ENCODE measurements around the gene CDH4.

CDH4 gene

DNA sequence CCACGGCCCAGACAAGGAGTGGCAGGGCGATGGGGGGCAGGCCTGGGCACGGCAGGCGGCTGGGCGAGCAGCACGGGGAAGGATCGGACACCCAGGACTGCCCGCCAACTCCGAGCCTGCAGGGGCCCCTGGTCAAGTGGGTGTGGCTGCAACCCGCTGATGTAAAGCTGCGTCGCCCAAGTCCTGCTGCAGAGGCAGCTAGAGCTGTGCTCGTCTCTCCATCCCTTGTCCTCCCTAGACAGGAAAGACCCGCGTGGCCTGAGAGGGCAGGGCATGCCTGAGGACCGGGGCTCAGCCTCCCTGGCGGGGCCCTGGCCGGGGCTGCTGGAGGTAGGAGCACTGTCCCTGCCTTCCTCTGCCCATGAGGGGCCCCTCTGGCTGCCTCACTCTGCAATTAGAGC is 281.2 kb downstream of the CDH4 start:
- no peak for DNase-seq (ENCODE audit: low read depth in 2 of 2)

DNA sequence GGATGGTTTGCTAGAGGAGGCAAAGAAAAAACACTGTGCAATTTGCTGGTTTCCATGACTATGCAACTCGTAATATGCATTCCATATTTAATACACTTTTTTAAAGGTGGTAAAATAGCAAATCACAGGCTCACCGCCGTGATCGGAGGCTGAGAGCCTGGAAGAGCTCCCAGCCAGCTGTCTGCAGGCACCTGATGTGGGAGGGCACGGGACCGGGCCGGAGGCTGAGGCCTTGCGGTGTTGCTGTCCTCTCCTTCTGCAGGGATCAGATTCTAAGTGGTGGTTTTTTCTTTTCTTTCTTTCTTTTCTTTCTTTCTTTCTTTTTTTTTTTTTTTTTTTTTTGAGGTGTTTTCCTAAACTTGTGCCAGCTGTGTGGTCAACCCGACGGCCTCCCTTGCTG is 282.3 kb downstream of the CDH4 start:
- DNase-seq (ENCODE audit: low read depth in 2 of 2), result no peak

- no peak for DNase-seq (ENCODE audit: low read depth in 2 of 2)
Measured at GRCh38 chr20:61535091-61535490, 283.0 kb downstream of the CDH4 start.

DNA sequence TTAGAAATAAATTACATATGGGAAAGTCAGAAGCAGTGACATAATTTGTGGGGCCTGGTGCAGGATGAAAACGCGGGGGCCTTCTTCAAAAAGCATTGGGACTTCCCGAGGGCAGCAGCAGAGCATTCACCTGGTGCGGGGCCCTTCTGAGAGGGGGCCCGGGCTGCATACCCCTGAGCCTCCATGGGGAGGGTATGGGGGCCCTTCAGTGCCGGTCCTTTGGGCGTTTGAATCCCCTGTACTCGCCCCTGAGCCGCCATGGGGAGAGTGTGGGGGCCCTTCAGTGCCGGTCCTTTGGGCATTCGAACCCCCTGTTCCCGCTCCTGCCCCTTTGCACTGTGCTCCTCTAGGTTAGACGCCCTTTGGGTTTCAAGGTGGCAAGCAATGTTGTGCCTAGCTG is 283.5 kb downstream of the CDH4 start:
- DNase-seq (ENCODE audit: low read depth in 2 of 2), result no peak

DNA sequence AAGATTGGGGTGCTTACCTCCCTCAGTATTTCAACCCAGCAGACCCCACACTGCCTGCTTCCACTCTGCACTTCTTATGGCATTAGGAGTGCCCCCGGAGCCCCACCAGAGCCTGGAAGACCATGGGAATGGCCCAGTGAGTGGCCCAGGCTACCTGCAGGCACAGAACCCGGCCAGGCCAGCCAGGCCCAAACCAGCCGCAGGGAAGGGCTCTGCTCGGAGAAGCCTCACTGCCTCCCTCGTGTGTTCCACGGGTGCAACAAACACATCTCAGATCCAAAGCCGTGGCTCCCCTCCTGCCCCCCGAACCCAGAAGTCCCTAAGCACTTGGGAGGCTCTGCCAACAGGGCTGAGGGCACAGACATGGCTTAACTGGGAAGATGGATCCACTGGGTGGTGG is 283.9 kb downstream of the CDH4 start:
- DNase-seq (ENCODE audit: low read depth in 2 of 2), result no peak

- no peak for DNase-seq (ENCODE audit: low read depth in 2 of 2)
Measured at GRCh38 chr20:61536671-61537070, 284.6 kb downstream of the CDH4 start.

DNA sequence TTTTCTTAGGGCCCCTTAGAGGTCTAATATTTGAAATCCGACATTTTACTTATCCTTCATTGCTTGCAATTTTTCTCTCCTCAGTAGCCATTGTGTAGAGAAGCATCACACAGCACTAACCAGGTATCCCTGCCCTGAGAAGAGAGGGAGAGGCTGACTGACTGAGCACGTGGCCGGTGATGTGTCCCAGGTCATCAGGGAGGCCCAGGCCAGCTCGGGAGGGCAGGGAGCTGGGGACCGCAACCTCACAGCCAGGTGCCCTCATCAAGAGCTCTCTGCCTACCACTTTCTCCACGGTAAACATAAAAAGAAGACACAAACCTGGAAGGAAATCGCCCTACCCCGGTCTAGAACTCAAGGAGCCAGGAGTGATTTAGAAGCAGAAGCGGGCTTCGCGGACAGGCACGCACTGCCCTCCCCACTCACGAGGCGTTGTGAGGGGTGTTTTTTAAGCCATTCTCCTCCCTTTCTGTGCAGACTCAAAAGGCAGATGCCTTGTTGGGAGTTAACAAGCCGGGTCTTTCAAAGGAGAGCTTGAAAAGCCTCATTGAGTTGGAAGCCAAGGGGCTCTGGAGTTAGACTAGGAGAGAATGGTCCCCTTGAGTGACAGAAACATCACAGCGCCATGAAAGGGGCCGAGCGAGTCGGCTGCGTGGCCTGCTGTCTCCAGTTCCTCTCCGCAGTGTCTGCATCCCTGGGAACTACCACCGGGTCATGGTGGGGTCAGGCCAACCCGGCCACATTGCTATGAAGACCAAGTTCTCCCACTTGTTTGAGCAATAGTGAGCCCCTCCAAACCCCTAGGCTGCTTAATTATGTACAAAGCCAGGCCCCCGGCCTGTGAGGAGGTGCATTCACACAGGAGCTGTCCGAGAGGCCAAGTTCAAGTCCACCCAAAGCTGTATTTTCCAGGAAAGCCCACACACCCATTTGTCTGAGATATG is 285.4 kb downstream of the CDH4 start:
- DNase-seq (ENCODE audit: low read depth in 2 of 2), result no peak

DNA sequence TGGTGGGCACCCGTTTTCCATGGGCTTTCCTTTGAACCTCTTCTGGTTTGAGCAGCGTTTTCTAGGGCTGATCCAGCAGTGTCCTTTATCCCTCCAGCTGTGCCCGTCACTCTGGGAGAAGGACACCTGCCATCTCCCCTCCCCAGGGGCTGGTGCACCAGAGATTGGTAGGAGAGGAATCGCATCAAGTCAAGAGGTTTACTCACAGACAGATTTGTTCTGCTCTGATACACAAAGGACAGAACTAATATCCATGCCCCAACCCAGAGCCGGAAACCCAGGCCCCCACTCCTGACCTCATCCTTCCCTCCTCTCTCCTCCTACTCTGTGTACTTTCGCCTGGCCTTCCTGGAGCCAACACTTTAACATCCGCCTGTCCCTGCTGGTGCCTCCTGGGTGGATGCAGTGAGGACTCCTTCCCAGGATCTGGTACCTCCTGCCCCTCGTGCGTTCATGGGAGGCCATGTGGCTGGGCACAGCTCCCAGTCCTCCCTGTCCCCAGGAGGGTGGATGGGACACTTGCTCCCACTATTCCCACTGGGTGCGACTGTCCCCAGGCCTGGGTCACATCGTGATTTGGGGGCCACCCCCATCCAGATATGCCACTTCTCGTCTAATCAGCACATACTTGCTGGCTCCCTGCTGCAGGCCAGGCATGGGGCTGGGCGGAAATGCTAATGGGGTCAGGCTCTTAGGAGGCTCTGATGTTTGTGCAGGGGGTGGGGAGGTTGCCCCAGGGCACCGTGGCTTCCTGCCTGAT is 286.3 kb downstream of the CDH4 start:
- no peak for DNase-seq (ENCODE audit: low read depth in 2 of 2)

- no peak for DNase-seq (ENCODE audit: low read depth in 2 of 2)
Measured at GRCh38 chr20:61538943-61539265, 286.8 kb downstream of the CDH4 start.

- DNase-seq (ENCODE audit: low read depth in 2 of 2), result no peak
Measured at GRCh38 chr20:61539706-61540360, 287.8 kb downstream of the CDH4 start.

DNA sequence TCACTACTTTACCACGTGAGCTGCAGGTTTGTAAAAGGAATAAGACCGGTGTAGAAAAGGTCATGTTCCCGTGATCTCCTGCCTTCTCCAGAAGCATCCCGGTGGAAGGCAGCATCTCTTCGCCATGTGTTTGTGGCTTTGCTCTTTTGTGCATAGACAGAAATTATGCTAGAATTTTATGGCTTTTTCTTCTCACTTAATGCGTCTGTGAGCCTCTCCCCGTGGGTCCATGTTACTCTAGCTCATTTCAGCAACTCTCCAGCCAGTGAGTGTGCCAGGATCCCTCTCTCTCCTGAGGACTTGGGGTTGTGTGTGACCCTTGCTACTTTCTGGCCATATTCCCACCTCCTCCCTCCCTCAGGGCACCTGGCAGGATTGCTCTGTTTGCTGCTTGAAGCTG is 289.5 kb downstream of the CDH4 start:
- DNase-seq (ENCODE audit: low read depth in 2 of 2), result no peak

- DNase-seq (ENCODE audit: low read depth in 2 of 2), result no peak
Measured at GRCh38 chr20:61543086-61543485, 291.0 kb downstream of the CDH4 start.

- DNase-seq (ENCODE audit: low read depth in 2 of 2), result no peak
Measured at GRCh38 chr20:61543931-61544745, 292.1 kb downstream of the CDH4 start.

GRCh38 chr20:61544910-61545889 is 293.1 kb downstream of the CDH4 start:
- DNase-seq (ENCODE audit: low read depth in 2 of 2), result no peak

- DNase-seq (ENCODE audit: low read depth in 2 of 2), result no peak
Measured at GRCh38 chr20:61546641-61547040, 294.6 kb downstream of the CDH4 start.

DNA sequence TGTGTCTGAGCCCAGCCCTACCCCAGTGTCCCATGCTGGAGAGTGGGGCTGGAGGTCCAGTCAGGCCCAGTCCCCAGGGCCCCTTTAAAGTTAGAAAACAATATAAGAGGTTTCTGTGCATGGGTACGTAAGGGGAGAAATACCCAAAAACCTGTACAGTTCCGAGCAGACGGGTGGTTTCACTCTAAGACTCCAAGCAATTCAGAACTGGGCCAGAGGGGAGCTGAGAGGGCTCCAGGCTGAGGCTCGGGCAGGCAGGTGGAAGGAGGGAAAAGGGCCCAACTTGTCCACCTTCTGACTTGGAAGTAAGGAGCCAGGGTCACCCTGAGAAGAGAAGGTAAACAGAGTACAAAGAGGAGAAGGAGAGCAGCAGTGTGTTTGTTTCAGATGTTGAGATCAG is 296.0 kb downstream of the CDH4 start:
- DNase-seq (ENCODE audit: low read depth in 2 of 2), result no peak

- DNase-seq (ENCODE audit: low read depth in 2 of 2), result no peak
Measured at GRCh38 chr20:61549865-61550264, 297.8 kb downstream of the CDH4 start.

- DNase-seq (ENCODE audit: low read depth in 2 of 2), result no peak
Measured at GRCh38 chr20:61551401-61551800, 299.3 kb downstream of the CDH4 start.

GRCh38 chr20:61554617-61555016 is 302.6 kb downstream of the CDH4 start:
- DNase-seq (ENCODE audit: low read depth in 2 of 2), result no peak

DNA sequence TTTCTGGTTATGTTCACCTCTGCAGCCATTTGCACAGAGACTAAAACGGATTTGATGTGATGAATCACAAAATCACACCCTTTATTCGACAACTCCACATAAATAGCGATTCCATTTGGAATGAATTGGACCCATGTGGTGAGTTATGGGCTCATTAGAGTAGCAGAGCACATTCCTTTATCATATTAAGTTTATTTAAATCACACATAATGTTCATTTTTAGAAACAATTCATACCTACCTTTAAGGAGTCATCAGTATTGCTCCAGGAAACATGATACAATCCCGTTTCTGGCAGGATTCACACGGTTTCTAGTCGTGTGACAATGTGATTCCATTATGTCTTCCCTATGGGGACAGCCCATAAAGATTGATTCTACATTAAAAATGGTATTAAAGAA is 303.5 kb downstream of the CDH4 start:
- no peak for DNase-seq (ENCODE audit: low read depth in 2 of 2)

GRCh38 chr20:61556111-61556510 is 304.1 kb downstream of the CDH4 start:
- no peak for DNase-seq (ENCODE audit: low read depth in 2 of 2)
